H1 (cell line): ENCODE results near the gene RPS6KA2. TPM values are rescaled to one million over a fixed set of nuclear protein-coding genes. Genes with fewer than 3 reads are reported as not detected.

Source experiments
- CTCF ChIA-PET: fragments of 300-600 bp; sonication (Branson Sonifier 250); formaldehyde crosslinking; loops from one replicate; lab custom pipeline; 2021; ENCODE audit not compliant: partially characterized antibody; lab: Charles Lee
- POLR2A ChIA-PET: fragments of 300-600 bp; sonication (Branson Sonifier 250); formaldehyde crosslinking; loops from one replicate; lab custom pipeline; 2021; ENCODE audit warnings: inconsistent platforms; ENCODE audit not compliant: partially characterized antibody; lab: Charles Lee
- DNase-seq, 2 experiments: peaks; one replicate each; pipeline versions ENCODE4 v3.0.0 to v3.0.0-alpha.2; 2010 to 2022; ENCODE audit warnings: low spot score in 2 of 2, low read depth in 1 of 2, mixed read lengths in 1 of 2
- FAIRE-seq: peaks from 2 replicates; lab custom pipeline; 2011; peaks lifted over from hg19 to GRCh38; lab: Jason Lieb, UNC
- H2AFZ ChIP-seq: 2 replicates; pipeline ENCODE4 v1.8.1; 2012; ENCODE audit warnings: low read length, inconsistent platforms
- H2AK5ac ChIP-seq: 2 replicates; pipeline ENCODE4 v1.6.1; 2013; ENCODE audit warnings: low read depth, low read length
- H2BK120ac ChIP-seq: replicated peaks from 2 replicates; pipeline ENCODE3; 2013; ENCODE audit warnings: low read depth, low read length, inconsistent platforms
- H2BK12ac ChIP-seq: 2 replicates; pipeline ENCODE4 v1.6.1; 2013; ENCODE audit warnings: low read depth, low read length
- H2BK15ac ChIP-seq: 2 replicates; pipeline ENCODE4 v1.6.1; 2013; ENCODE audit warnings: low read length
- H2BK20ac ChIP-seq: 2 replicates; pipeline ENCODE4 v1.6.1; 2013; ENCODE audit warnings: low read length
- H2BK5ac ChIP-seq: 2 replicates; pipeline ENCODE4 v1.6.1; 2013; ENCODE audit warnings: low read depth, low read length
- H3K14ac ChIP-seq: 2 replicates; pipeline ENCODE4 v1.6.1; 2013; ENCODE audit warnings: inconsistent platforms; ENCODE audit not compliant: insufficient read length
- H3K18ac ChIP-seq: 2 replicates; pipeline ENCODE4 v1.6.1; 2013; ENCODE audit warnings: low read length; ENCODE audit errors: extremely low read depth
- H3K23ac ChIP-seq: 2 replicates; pipeline ENCODE4 v1.6.1; 2013; ENCODE audit warnings: inconsistent platforms; ENCODE audit not compliant: insufficient read length
- H3K23me2 ChIP-seq: 2 replicates; pipeline ENCODE4 v1.6.1; 2013; ENCODE audit warnings: low read depth, low read length
- H3K27ac ChIP-seq: 2 replicates; pipeline ENCODE4 v1.6.1; 2011; ENCODE audit warnings: low read depth, low read length, inconsistent platforms
- H3K27me3 ChIP-seq, 4 experiments: replicated peaks in 1 of 4; 1 replicate in 1 of 4; 2 replicates in 3 of 4; pipeline versions ENCODE4 v1.6.1 to v1.8.1; 2011 to 2013; ENCODE audit warnings: low read length in 3 of 4, mild to moderate bottlenecking in 3 of 4, inconsistent platforms in 2 of 4, mixed read lengths in 2 of 4, moderate library complexity in 1 of 4; ENCODE audit not compliant: control insufficient read depth in 3 of 4, insufficient read depth in 3 of 4; ENCODE audit errors: extremely low read depth in 1 of 4
- H3K36me3 ChIP-seq, 4 experiments: 2 replicates each; pipeline versions ENCODE4 v1.6.1 to v1.8.1; 2011 to 2013; ENCODE audit warnings: mild to moderate bottlenecking in 4 of 4, low read length in 3 of 4, moderate library complexity in 2 of 4, control low read depth in 1 of 4, inconsistent platforms in 1 of 4; ENCODE audit not compliant: insufficient read depth in 4 of 4, control insufficient read depth in 2 of 4
- H3K4ac ChIP-seq: replicated peaks from 2 replicates; pipeline ENCODE3; 2013; ENCODE audit warnings: low read length, low read depth, mixed read lengths, inconsistent platforms; ENCODE audit not compliant: insufficient read length
- H3K4me1 ChIP-seq, 4 experiments: replicated peaks in 1 of 4; 1 replicate in 1 of 4; 2 replicates in 3 of 4; pipeline versions ENCODE4 v1.6.1 to v1.8.1; 2011 to 2013; ENCODE audit warnings: low read length in 3 of 4, inconsistent platforms in 2 of 4, mixed read lengths in 1 of 4; ENCODE audit not compliant: insufficient read depth in 4 of 4, control insufficient read depth in 3 of 4
- H3K4me2 ChIP-seq, 2 experiments: 2 replicates each; pipeline versions ENCODE4 v1.6.1 to v1.8.1; 2011 to 2013; ENCODE audit warnings: low read depth in 2 of 2, low read length in 2 of 2, control low read depth in 1 of 2, inconsistent platforms in 1 of 2, mild to moderate bottlenecking in 1 of 2; ENCODE audit not compliant: insufficient read depth in 1 of 2
- H3K4me3 ChIP-seq, 4 experiments: fragments of 200-600, 300-600 bp in 1 of 4; sonication (generic), shearing (Covaris generic), sonication (Bioruptor Twin) in 1 of 4; 2 replicates each; pipeline versions ENCODE4 v1.5.1 to v1.8.1; 2011 to 2016; ENCODE audit warnings: low read length in 4 of 4, low read depth in 3 of 4, control low read depth in 2 of 4, inconsistent platforms in 2 of 4, mild to moderate bottlenecking in 2 of 4, mixed read lengths in 1 of 4, moderate library complexity in 1 of 4; ENCODE audit not compliant: insufficient read depth in 2 of 4; ENCODE audit errors: extremely low read depth in 1 of 4
- H3K56ac ChIP-seq: replicated peaks from 2 replicates; pipeline ENCODE3; 2013; ENCODE audit warnings: low read depth, mild to moderate bottlenecking, mixed read lengths, low read length, inconsistent platforms; ENCODE audit not compliant: insufficient read length
- H3K79me1 ChIP-seq: 2 replicates; pipeline ENCODE4 v1.6.1; 2013; ENCODE audit warnings: low read depth, low read length, control low read depth
- H3K79me2 ChIP-seq, 2 experiments: 2 replicates each; pipeline versions ENCODE4 v1.6.1 to v1.8.1; 2012 to 2013; ENCODE audit warnings: low read length in 2 of 2, mild to moderate bottlenecking in 2 of 2, inconsistent platforms in 1 of 2; ENCODE audit not compliant: insufficient read depth in 2 of 2, control insufficient read depth in 1 of 2
- H3K9ac ChIP-seq, 4 experiments: replicated peaks in 1 of 4; 1 replicate in 1 of 4; 2 replicates in 3 of 4; pipeline versions ENCODE4 v1.6.1 to v1.8.1; 2011 to 2013; ENCODE audit warnings: low read depth in 3 of 4, low read length in 3 of 4, control low read depth in 2 of 4, mild to moderate bottlenecking in 2 of 4, moderate library complexity in 2 of 4, inconsistent platforms in 1 of 4; ENCODE audit errors: extremely low read depth in 1 of 4
- H3K9me3 ChIP-seq, 2 experiments: 2 replicates each; pipeline versions ENCODE4 v1.6.1 to v1.8.1; 2012 to 2013; ENCODE audit warnings: mild to moderate bottlenecking in 2 of 2, moderate library complexity in 2 of 2, control low read depth in 1 of 2, inconsistent platforms in 1 of 2, low read depth in 1 of 2, low read length in 1 of 2, mixed read lengths in 1 of 2; ENCODE audit not compliant: insufficient read depth in 2 of 2
- H4K20me1 ChIP-seq, 2 experiments: replicated peaks in 1 of 2; 2 replicates each; pipeline versions ENCODE3 to v1.8.1; 2011 to 2013; ENCODE audit warnings: inconsistent platforms in 2 of 2, low read length in 2 of 2, mild to moderate bottlenecking in 1 of 2; ENCODE audit not compliant: insufficient read depth in 2 of 2, control insufficient read depth in 1 of 2
- H4K5ac ChIP-seq: 2 replicates; pipeline ENCODE4 v1.6.1; 2013; ENCODE audit warnings: low read length, low read depth, mixed read lengths, inconsistent platforms; ENCODE audit not compliant: insufficient read length
- H4K8ac ChIP-seq: 2 replicates; pipeline ENCODE4 v1.8.0; 2013; ENCODE audit warnings: mild to moderate bottlenecking, moderate library complexity, low read length, inconsistent platforms; ENCODE audit not compliant: insufficient read depth; ENCODE audit errors: extremely low read depth
- H4K91ac ChIP-seq: replicated peaks from 2 replicates; pipeline ENCODE3; 2013; ENCODE audit warnings: low read length, mixed read lengths, inconsistent platforms; ENCODE audit not compliant: insufficient read length
- KDM4A ChIP-seq: IDR thresholded peaks from one replicate; pipeline ENCODE4 v1.7.1; 2012; ENCODE audit warnings: low read depth, mild to moderate bottlenecking, moderate library complexity, low read length, inconsistent platforms; ENCODE audit not compliant: severe bottlenecking
- SP1 ChIP-seq: IDR thresholded peaks from 2 replicates; pipeline ENCODE4 v1.6.1; 2011; ENCODE audit warnings: low read depth, low read length
- TCF12 ChIP-seq: IDR thresholded peaks from 2 replicates; pipeline ENCODE4 v1.6.1; 2011; ENCODE audit warnings: low read depth, mild to moderate bottlenecking, low read length
- WGBS, 2 experiments: shearing (Covaris generic) in 1 of 2; methylation state at CpG; one replicate each; pipeline versions ENCODE4 v1.1.6 to v1.1.7; 2013 to 2015; ENCODE audit warnings: low lambda C conversion rate in 2 of 2, mixed read lengths in 2 of 2, inconsistent platforms in 1 of 2, low coverage in 1 of 2, missing lambda C conversion rate in 1 of 2; ENCODE audit not compliant: insufficient replicate concordance in 2 of 2, insufficient coverage in 1 of 2, insufficient read length in 1 of 2; ENCODE audit errors: extremely low coverage in 1 of 2, missing lambda C conversion rate in 1 of 2; 5-methylcytosine and 5-hydroxymethylcytosine counted together
- polyA plus RNA-seq, 7 experiments: library from polyadenylated mRNA; depleted of rRNA in 3 of 7; stranded (reverse) in 5 of 7; unstranded in 2 of 7; fragments of >200 nt in 5 of 7; fragments of 200-250 nt in 2 of 7; gene quantifications; 1 replicate in 5 of 7; 2 replicates in 1 of 7; 4 replicates in 1 of 7; pipeline versions ENCODE4 v1.2.1 to v1.2.3, GENCODE V29; 2011 to 2013; ENCODE audit warnings: missing spikeins in 2 of 7, mixed read lengths in 2 of 7
- total RNA-seq: library from RNA; stranded (reverse); fragmentation: NEBNext Ultra II Directional; extraction: Animal tissue kit (Norgen Biotek cat#: 25700); gene quantifications from 2 replicates; pipeline ENCODE4 v1.2.1, GENCODE V29; 2021

RPS6KA2 gene
- total and polyA plus RNA-seq, 2 of the 8 experiments (the other 6 are each of a cell fraction or from before 2014, with no cell fraction given): 8.8 to 25.7 TPM

DNA sequence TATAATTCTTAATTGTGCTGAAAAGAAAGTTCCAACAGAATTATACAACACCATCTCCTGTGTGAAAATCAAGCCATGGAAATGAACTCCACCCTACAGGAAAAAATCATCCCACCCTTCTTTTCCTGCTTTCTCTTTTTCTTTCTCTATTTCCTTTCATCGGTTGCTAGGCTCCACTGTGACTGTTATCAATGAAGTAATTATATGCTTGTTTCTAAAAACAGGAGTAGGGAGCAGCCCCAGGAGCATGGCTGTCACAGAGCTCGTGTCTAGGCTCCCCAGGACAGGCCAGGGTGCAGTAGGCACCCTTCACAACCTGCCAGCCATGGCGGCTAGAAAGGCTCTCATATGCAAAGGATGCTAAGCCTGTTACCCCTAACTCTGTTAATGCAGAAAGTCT lies 257.3 kb downstream of the RPS6KA2 start:
- no peaks in the 10 kb centered on the region for H3K79me2 ChIP-seq
- H2AK5ac ChIP-seq: no peak overlapping the region
- H2BK20ac ChIP-seq: no peak overlapping the region
- no peaks in the 10 kb centered on the region for H3K23me2 ChIP-seq
- H3K36me3 ChIP-seq: no peaks in the 10 kb centered on the region
- no peaks in the 10 kb centered on the region for H3K79me1 ChIP-seq
- peaks cover 2 to 12% (median 8%) of the 10 kb centered on the region in 4 experiments; a peak in 6 of 7 replicates for H3K4me1 ChIP-seq
- H3K9me3 ChIP-seq: no peaks in the 10 kb centered on the region
- no peak overlapping the region for H3K56ac ChIP-seq
- H3K27me3 ChIP-seq: no peaks in the 10 kb centered on the region
- H3K4ac ChIP-seq: no peak overlapping the region
- no peak overlapping the region for H3K4me2 ChIP-seq
- H3K4me3 ChIP-seq: no peak overlapping the region
- ChIA-PET CTCF (interaction anchor here (1.0 to 1.6 kb wide), 3 partner anchors 9 to 56 kb away, joined by 3 to 5 read pairs (median 4); no protein-coding TSS in a partner anchor), POLR2A (no interaction called here)
- no peaks in the 10 kb centered on the region for H4K20me1 ChIP-seq
- H2BK120ac ChIP-seq: no peak overlapping the region
- no peak overlapping the region for H2BK15ac ChIP-seq
- H3K23ac ChIP-seq: peak overlapping the region; percentile 83
- H3K18ac ChIP-seq: no peak overlapping the region
- H4K91ac ChIP-seq: no peak overlapping the region
- no peak overlapping the region for H2BK12ac ChIP-seq
- H2BK5ac ChIP-seq: no peak overlapping the region
- no peak overlapping the region for H4K8ac ChIP-seq
- 91% methylated on average over 3 of the region's 3 CpGs; no CpG with 5 or more reads in 1 of the 2 experiments for WGBS, 2 experiments
- no peak for DNase-seq
- peak overlapping the region; percentile 77 for H3K14ac ChIP-seq
- H4K5ac ChIP-seq: no peak overlapping the region
- H3K27ac ChIP-seq: no peak overlapping the region
- no peak overlapping the region for H3K9ac ChIP-seq
- FAIRE-seq: no peak
- no peak overlapping the region for H2AFZ ChIP-seq
- TF ChIP-seq TCF12: no peak
- TF ChIP-seq SP1: no peak
- TF ChIP-seq KDM4A: no peak
